ENCODE measurements around the gene MYO9A.

Gene MYO9A

DNA sequence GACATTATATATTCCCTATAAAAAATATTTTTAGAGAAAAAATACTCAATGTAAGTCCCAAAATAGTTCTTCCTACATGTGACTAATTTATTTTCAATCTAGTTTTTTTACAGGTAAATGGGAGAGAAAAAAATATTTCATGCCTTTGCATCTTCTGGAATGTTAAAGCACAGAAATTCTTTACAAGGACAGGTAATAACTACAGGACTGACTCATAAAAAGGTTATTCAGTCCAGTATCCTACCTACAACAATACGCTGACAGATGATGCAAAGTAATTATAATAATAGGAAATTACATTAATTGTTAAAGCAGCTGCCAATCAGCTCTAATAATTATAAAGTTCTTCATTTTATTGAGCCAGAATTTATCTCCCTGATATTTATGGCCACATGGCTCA is 147.5 kb downstream of the MYO9A start:
- in situ Hi-C loops (cut with MboI; ENCODE audit: low sequenced_read_pairs), result no loop called here

GRCh38 chr15:71962537-71962936 is 155.4 kb downstream of the MYO9A start:
- in situ Hi-C loops (cut with MboI; ENCODE audit: low sequenced_read_pairs), result no loop called here

DNA sequence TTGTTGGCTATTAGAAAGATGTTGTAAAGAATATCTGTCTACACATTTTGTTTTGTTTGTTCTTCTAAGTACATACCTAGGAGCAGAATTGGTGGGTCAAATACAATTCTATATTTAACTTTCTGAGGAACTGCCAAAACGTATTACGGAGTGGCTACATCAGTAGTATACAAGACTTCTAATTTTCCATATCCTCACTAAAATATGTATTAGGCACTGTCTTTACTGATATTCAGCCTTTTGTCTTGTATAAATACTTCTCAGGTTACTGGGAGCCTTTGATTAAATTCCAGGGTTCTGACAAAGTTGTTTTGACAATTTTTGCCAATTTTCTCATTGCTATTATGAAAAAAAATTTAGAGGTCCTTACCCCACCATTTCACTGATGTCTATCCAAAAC is 160.9 kb downstream of the MYO9A start:
- in situ Hi-C loops (cut with MboI; ENCODE audit: low sequenced_read_pairs), result no loop called here

DNA sequence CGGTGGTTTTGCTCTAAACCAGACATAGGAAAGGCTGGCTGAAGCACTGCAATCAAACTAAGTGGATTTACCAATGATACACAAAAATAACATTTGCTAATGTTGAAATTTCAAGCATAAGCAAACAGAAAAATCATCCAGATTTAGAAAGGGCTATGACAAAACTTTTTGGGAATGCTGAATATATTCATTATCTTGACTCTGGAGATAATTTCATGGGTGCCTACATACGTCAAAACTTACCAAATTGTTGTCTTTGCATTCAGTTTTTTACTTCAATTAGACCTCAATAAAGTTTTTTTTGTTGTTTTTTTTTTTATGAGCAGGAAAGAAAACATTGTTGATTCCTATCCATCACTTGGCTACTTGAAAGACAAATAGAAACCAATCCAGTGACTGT is 166.8 kb downstream of the MYO9A start:
- in situ Hi-C loops (cut with MboI; ENCODE audit: low sequenced_read_pairs), result no loop called here

- in situ Hi-C loops (cut with MboI; ENCODE audit: low sequenced_read_pairs), result no loop called here
These were observed 172.9 kb downstream of the MYO9A start for GRCh38 chr15:71945012-71945411.

DNA sequence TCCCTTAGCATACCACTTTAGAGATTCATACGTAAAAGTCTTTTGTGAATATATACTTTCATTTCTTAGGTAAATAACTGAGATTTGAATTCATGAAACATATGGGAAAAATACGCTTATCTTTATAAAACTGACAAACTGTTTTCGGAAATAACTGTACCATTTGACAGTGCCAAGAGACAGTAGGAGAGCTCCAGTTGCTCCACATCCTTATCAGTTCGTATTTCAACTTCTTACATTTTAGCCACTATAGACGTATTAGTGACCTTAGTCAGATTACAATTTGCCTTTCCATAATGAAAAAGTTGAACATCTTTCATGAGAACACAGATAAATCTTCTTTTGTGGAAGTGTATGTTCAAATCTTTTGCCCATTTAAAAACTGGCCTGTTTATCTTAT is 174.1 kb downstream of the MYO9A start:
- in situ Hi-C loops (cut with MboI; ENCODE audit: low sequenced_read_pairs), result no loop called here

DNA sequence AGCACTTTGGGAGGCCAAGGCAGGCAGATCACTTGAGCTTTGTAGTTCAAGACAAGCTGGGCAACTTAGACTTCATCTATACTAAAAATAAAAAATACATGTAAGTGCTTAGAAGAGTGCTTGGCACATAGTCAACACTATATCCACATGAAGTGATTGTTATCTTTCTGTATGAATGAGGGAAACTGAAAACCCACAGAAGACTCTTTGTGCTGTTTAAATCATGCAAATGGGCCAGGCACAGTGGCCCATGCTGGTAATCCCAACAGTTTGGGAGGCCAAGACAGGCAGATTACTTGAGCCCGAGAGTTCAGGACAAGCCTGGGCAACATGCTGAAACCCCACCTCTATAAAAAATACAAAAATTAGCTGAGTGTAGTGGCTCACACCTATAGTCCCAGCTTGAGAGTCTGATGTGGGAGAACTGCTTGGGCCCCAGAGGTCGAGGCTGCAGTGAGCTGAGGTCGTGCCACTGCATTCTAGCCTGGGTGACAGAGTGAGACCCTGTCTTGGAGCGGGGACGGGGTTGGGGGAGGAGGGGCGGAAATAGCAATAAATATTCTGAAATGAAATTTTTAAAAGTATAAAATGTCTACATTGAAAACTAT is 177.9 kb downstream of the MYO9A start:
- in situ Hi-C loops (cut with MboI; ENCODE audit: low sequenced_read_pairs), result no loop called here

DNA sequence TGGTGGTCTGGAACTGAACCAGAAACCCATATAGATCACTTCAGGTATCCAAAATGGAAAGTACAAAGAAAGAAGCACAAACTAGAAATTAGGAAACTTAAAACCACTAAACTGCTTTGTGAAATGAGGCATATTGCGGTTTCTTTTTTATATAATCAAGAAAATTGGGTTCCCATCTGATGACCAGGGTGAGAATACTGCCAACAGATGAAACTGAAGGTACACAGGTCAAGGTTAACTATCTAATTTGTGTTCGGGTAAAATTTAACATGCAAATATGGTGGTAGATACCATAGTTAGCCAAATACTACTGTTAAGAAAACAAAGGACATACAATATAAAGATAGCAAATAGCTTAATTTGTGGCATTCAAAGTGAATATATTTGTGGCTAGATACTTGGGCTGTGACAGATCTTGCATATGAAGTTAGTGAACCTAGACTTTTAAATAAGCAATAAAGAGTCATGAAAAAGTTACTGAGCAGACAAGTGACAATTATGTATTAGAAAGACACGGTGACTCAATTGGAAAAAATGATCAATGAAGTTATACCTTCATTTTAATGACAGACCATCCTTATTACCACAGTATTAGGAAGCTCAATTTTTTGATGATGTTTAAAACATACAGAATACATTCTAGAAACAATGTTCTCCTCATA is 180.2 kb downstream of the MYO9A start:
- in situ Hi-C loops (cut with MboI; ENCODE audit: low sequenced_read_pairs), result no loop called here

- in situ Hi-C loops (cut with MboI; ENCODE audit: low sequenced_read_pairs), result no loop called here
These were observed 183.5 kb downstream of the MYO9A start for GRCh38 chr15:71934446-71934845.

- in situ Hi-C loops (cut with MboI; ENCODE audit: low sequenced_read_pairs), result no loop called here
These were observed 185.3 kb downstream of the MYO9A start for GRCh38 chr15:71932689-71933088.

GRCh38 chr15:71931261-71931660 is 186.7 kb downstream of the MYO9A start:
- in situ Hi-C loops (cut with MboI; ENCODE audit: low sequenced_read_pairs), result no loop called here

- in situ Hi-C loops (cut with MboI; ENCODE audit: low sequenced_read_pairs), result no loop called here
These were observed 192.8 kb downstream of the MYO9A start for GRCh38 chr15:71925145-71925544.

DNA sequence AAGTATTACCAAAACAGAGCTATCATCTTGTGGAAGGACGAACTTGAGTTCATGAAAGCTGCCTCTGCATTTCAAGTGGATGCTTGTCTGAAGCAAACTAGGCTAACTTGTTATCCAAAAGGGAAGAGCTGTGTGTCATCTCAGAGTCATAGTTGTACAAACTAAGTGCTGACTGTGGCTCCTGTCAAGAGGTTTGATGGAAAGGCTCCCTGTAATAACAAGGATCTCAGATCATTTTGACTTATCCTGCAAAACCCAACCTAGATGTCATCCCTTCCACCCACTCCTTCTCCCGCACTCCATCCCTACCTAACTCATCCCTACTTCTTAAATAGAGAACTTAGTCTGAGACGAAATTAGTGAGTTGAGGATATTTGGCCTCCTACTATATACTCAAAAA is 196.8 kb downstream of the MYO9A start:
- in situ Hi-C loops (cut with MboI; ENCODE audit: low sequenced_read_pairs), result no loop called here

GRCh38 chr15:71920573-71920972 is 197.4 kb downstream of the MYO9A start:
- in situ Hi-C loops (cut with MboI; ENCODE audit: low sequenced_read_pairs), result no loop called here

DNA sequence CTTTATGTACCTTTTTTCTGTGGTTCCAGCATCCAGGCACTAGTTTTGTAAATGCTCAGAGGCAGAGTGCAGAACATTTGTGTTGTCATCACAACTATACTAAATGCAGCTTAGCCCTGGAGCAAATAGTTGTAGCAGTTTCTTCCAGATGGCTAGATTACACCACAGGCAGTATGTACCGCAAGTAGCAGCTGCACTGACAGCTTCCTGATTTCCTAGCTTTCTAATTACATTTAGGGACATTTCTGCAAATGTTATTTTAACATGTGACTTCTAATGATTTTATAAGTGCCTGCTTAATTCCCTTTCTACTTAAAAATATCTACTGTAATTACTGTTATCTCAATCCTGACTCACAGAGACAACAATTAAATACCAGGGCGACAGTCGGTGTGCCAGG is 201.1 kb downstream of the MYO9A start:
- in situ Hi-C loops (cut with MboI; ENCODE audit: low sequenced_read_pairs), result no loop called here

DNA sequence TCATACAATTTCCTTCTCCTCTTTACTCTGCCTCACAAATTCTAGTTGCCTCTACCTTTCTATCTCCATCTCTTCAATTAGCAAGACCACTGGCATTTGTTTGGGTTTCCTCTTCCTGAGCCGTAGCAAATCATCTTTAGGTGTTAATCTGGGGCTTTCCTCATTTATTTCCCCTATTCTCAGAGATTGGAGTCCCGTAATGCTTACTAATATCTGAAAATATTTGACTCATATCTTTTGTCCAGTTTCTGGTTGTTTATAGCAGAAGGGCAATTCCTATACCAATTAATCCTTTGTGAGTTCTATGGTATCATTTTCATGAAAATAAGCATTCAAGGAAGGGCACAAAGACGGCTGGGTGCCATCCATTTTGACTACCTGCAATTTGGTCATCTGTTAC is 203.9 kb downstream of the MYO9A start:
- in situ Hi-C loops (cut with MboI; ENCODE audit: low sequenced_read_pairs), result no loop called here

- in situ Hi-C loops (cut with MboI; ENCODE audit: low sequenced_read_pairs), result no loop called here
These were observed 218.3 kb downstream of the MYO9A start for GRCh38 chr15:71899674-71900073.

GRCh38 chr15:71893691-71894090 is 224.3 kb downstream of the MYO9A start:
- in situ Hi-C loops (cut with MboI; ENCODE audit: low sequenced_read_pairs), result no loop called here

DNA sequence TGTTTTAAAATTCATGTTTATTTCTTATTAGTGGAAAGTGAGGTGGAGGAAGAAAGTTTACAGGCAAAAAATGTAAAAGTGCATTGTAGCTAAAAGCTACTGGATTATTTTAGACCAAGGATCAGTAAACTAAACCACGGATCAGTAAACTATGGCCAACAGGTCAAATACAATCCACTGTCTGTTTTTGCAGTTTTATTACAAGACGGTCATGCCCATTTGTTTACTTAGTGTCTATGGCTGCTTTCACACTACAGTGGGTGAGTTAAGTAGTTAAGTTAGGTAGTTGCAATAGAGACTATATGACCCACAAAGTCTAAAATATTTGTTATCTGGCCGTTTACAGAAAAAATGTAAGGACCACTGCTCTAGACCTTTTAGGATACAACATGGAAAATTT is 225.6 kb downstream of the MYO9A start:
- in situ Hi-C loops (cut with MboI; ENCODE audit: low sequenced_read_pairs), result no loop called here

DNA sequence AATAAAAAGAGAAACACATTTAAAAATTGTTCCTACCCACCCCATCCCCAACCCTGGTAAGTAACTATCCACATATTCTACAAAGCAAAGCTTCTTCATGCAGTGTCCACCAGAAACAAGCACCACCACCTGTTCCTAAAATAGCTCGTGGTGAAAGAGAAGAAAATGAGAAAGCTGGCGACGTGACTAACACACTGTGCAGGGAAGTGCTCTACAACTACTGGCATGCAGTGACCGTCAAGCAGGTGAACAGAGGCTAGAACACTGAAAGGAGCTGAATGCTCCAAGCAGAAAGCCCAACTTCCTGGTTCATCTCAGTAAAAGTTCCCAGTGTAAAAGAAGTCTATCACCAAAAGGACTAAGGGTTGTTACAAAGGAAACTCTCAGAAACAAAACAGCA is 226.9 kb downstream of the MYO9A start:
- in situ Hi-C loops (cut with MboI; ENCODE audit: low sequenced_read_pairs), result no loop called here

DNA sequence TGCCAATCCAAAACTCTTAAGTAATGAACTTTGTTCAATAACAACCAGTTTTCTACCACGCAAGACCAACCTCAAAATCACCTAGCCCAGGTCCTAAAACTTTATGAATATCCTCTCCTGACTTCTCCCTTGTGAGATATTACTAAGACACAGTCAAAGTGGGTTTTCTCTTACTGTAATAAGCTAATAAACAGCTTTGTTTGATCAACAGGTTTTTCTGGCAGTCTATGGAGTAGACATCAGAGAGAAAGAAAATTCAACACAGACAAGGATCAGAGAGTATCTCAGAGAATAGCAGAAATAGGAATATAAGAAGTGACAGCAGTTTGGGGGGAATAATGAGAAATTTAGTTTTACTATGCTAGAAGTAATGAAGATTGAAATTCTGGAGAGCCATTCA is 228.0 kb downstream of the MYO9A start:
- in situ Hi-C loops (cut with MboI; ENCODE audit: low sequenced_read_pairs), result no loop called here

DNA sequence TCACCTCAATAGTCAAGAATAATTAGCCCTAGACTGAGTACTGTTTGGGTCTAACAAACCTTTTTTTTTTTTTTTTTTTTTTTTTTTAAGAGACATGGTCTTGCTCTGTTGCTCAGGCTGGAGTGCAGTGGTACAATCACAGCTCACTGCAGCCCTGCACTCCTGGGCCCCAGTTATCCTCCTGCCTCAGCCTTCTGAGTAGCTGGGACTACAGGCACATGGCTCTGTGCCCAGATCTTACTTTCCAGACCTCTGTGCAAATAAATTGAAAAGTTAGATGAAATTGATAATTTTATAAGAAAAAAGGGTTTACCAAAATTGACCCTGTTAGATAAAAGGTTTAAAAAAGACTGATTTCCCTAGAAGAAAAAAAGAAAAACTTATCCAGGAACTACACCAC is 228.6 kb downstream of the MYO9A start:
- in situ Hi-C loops (cut with MboI; ENCODE audit: low sequenced_read_pairs), result no loop called here

DNA sequence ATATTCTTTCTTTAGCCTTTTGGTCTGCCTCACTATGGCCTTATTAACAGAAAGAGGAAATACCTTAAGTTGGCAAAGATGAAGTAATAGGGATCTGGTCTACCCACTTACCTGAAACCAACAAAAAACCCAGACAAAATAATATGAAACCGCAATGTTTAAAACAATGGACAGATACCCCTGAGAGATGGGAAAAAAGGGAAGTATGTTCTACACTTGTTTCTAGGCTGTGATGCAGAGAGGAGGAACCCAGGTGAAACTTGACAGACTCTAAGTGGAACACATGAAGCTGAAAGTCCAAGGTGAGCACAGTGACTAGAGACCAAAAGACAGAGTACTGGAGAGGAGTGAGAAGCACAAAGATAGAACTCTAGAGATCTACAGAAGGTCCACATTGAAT is 229.2 kb downstream of the MYO9A start:
- in situ Hi-C loops (cut with MboI; ENCODE audit: low sequenced_read_pairs), result no loop called here
